Measurements from ENCODE around the gene EPS15. TPM values are rescaled to one million over a fixed set of nuclear protein-coding genes. Genes with fewer than 3 reads are reported as not detected.

Gene EPS15
- total RNA-seq, 1 donor from 2014 or later, result 42.0 TPM

DNA sequence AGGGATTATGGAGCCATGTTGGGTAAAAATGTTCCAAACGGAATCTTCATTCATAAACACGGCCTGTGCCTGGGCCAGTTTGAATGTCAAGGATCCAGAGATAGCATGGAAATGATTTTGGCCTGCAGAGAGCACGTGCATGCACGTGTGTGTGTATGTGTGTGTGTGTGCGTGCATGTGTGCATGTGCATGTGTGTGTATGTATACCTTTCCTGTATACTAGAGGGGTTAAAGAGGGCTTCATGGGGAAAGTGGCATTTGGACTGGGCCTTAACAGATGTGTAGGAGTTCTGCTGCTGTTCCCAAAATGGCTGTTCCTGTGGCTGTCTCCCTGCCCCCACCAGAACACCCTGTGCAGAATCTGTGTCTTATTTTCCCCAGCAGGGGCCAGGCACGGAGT lies 210.4 kb downstream of the EPS15 start:
- TF ChIP-seq EZH2 (IDR thresholded peaks at IDR 0.05) (no peak), EZH2phosphoT487 (IDR thresholded peaks at IDR 0.05) (no peak)
- TF ChIP-seq, protein P1, sequence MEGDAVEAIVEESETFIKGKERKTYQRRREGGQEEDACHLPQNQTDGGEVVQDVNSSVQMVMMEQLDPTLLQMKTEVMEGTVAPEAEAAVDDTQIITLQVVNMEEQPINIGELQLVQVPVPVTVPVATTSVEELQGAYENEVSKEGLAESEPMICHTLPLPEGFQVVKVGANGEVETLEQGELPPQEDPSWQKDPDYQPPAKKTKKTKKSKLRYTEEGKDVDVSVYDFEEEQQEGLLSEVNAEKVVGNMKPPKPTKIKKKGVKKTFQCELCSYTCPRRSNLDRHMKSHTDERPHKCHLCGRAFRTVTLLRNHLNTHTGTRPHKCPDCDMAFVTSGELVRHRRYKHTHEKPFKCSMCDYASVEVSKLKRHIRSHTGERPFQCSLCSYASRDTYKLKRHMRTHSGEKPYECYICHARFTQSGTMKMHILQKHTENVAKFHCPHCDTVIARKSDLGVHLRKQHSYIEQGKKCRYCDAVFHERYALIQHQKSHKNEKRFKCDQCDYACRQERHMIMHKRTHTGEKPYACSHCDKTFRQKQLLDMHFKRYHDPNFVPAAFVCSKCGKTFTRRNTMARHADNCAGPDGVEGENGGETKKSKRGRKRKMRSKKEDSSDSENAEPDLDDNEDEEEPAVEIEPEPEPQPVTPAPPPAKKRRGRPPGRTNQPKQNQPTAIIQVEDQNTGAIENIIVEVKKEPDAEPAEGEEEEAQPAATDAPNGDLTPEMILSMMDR (IDR thresholded peaks at IDR 0.05), result no peak
- Mint-ChIP-seq H3K36me3 (no peaks in the 10 kb centered on the region), H3K27me3 (ENCODE audit: insufficient read depth, low read depth) (peaks cover 6% of the 10 kb centered on the region), H3K4me1 (peaks cover 10% of the 10 kb centered on the region), H3K4me3 (no peak overlapping the region), H3K27ac (no peak overlapping the region), H3K9me3 (no peaks in the 10 kb centered on the region)
- Histone ChIP-seq H3K27ac (no peak overlapping the region), H3F3A (ENCODE audit: low read depth) (no peaks in the 10 kb centered on the region), H3K9ac (no peak overlapping the region), H3K9me3 (ENCODE audit: low read depth) (no peaks in the 10 kb centered on the region), H3K4me2 (no peak overlapping the region), H3K79me2 (ENCODE audit: low read depth) (no peaks in the 10 kb centered on the region), H3K4me3 (no peak overlapping the region), H4K20me1 (ENCODE audit: low read depth) (no peaks in the 10 kb centered on the region), H3K27me3 (no peaks in the 10 kb centered on the region), H2AFZ (replicated peaks) (peak overlapping the region; percentile 24), H3K4me1 (peaks cover 6% of the 10 kb centered on the region), H3K36me3 (no peaks in the 10 kb centered on the region)
- DNase-seq (ENCODE audit: low spot score), result no peak

DNA sequence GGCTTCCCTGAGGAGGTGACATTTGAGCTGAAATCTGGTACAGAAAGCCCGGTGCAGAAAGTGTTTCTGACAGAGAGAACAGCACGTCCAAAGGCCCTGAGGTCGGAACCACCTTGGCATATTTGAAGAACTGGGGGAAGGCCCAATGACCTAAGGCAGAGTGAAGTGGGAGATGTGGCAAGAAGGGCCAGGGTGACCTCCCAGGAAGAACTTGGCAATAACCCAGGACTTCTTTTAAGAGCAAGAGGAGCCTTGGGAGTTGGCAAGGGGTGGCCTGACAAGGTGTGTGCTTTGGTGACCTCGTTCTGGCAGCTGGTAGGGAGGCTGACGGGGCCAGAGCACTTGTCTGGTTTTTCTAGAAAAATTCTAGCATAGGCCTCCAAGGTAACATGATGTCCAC lies 212.1 kb downstream of the EPS15 start:
- no peak overlapping the region for H3K4me3 Mint-ChIP-seq
- no peaks in the 10 kb centered on the region for H3K79me2 ChIP-seq (ENCODE audit: low read depth)
- TF ChIP-seq, protein P1 (IDR thresholded peaks at IDR 0.05), result no peak
- no peak for TF ChIP-seq EZH2 (IDR thresholded peaks at IDR 0.05)
- TF ChIP-seq EZH2phosphoT487 (IDR thresholded peaks at IDR 0.05), result no peak
- no peak overlapping the region for H3K27ac ChIP-seq
- peaks cover 7% of the 10 kb centered on the region for H3K4me1 Mint-ChIP-seq
- H3K4me1 ChIP-seq, result peaks cover 6% of the 10 kb centered on the region
- H3K9me3 ChIP-seq (ENCODE audit: low read depth), result no peaks in the 10 kb centered on the region
- peaks cover 6% of the 10 kb centered on the region for H3K27me3 Mint-ChIP-seq (ENCODE audit: insufficient read depth, low read depth)
- H3K27me3 ChIP-seq, result no peaks in the 10 kb centered on the region
- no peak for DNase-seq (ENCODE audit: low spot score)
- H3K9me3 Mint-ChIP-seq, result no peaks in the 10 kb centered on the region
- H3K36me3 ChIP-seq, result no peaks in the 10 kb centered on the region
- no peak overlapping the region for H3K9ac ChIP-seq
- no peaks in the 10 kb centered on the region for H3F3A ChIP-seq (ENCODE audit: low read depth)
- H3K27ac Mint-ChIP-seq, result no peak overlapping the region
- H3K4me3 ChIP-seq, result no peak overlapping the region
- no peak overlapping the region for H2AFZ ChIP-seq (replicated peaks)
- no peak overlapping the region for H3K4me2 ChIP-seq
- H4K20me1 ChIP-seq (ENCODE audit: low read depth), result no peaks in the 10 kb centered on the region
- H3K36me3 Mint-ChIP-seq, result no peaks in the 10 kb centered on the region

DNA sequence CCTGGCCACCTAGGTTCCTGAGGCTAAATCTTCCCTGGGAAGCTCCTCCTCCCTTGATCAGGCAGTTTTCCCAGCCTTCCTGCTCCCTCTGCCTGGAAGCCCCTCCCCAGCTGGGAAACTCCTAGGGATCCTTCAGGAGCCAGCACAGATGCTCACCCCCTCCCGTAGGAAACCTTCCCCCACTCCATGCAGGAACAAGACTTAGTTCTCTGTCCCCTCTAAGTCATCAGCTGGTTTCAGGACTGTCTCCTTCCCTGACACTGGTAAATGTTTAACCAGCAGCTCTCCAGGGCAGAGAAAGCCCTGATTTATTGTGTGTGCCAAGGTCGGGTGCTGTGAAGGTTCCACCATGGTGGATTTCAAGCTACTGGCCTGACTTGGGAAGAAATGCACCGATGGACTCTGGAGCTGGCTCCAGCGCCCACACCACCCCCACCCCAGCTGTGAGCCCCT lies 213.7 kb downstream of the EPS15 start:
- peak overlapping the region; percentile 6 for H2AFZ ChIP-seq (replicated peaks)
- Mint-ChIP-seq H3K4me3 (no peak overlapping the region), H3K36me3 (no peaks in the 10 kb centered on the region), H3K27ac (no peak overlapping the region), H3K4me1 (peaks cover 3% of the 10 kb centered on the region), H3K9me3 (no peaks in the 10 kb centered on the region), H3K27me3 (ENCODE audit: insufficient read depth, low read depth) (peaks cover 3% of the 10 kb centered on the region)
- no peak for DNase-seq (ENCODE audit: low spot score)
- H3K36me3 ChIP-seq, result no peaks in the 10 kb centered on the region
- no peaks in the 10 kb centered on the region for H4K20me1 ChIP-seq (ENCODE audit: low read depth)
- no peak overlapping the region for H3K4me3 ChIP-seq
- H3K4me1 ChIP-seq, result peaks cover 6% of the 10 kb centered on the region
- H3F3A ChIP-seq (ENCODE audit: low read depth), result no peaks in the 10 kb centered on the region
- H3K27ac ChIP-seq, result no peak overlapping the region
- no peaks in the 10 kb centered on the region for H3K79me2 ChIP-seq (ENCODE audit: low read depth)
- H3K4me2 ChIP-seq, result no peak overlapping the region
- no peaks in the 10 kb centered on the region for H3K9me3 ChIP-seq (ENCODE audit: low read depth)
- H3K27me3 ChIP-seq, result no peaks in the 10 kb centered on the region
- TF ChIP-seq, protein P1 (IDR thresholded peaks at IDR 0.05), result no peak
- TF ChIP-seq EZH2phosphoT487 (IDR thresholded peaks at IDR 0.05) (no peak), EZH2 (IDR thresholded peaks at IDR 0.05) (no peak)
- H3K9ac ChIP-seq, result no peak overlapping the region

All from neural progenitor cell (in vitro differentiated cells).